ENCODE results near the gene ATRNL1.
"Not testable (repeated sequence)": the region's sequence is repeated elsewhere in the genome, so short reads cannot be mapped to it uniquely, and the experiment has no call there.

Gene ATRNL1

GRCh38 chr10:115503546-115503945 is 410.4 kb downstream of the ATRNL1 start:
- Histone ChIP-seq H3K4me1 (ENCODE audit: control insufficient read depth, insufficient read depth, low read length) (no peaks in the 10 kb centered on the region), H3K36me3 (ENCODE audit: control insufficient read depth, insufficient read depth, low read length) (no peaks in the 10 kb centered on the region), H3K27ac (ENCODE audit: low read depth, low read length) (no peak overlapping the region), H3K27me3 (ENCODE audit: control insufficient read depth, insufficient read depth, low read length) (no peaks in the 10 kb centered on the region), H3K9ac (ENCODE audit: low read length) (no peak overlapping the region), H3K4me3 (ENCODE audit: low read length) (no peak overlapping the region)

DNA sequence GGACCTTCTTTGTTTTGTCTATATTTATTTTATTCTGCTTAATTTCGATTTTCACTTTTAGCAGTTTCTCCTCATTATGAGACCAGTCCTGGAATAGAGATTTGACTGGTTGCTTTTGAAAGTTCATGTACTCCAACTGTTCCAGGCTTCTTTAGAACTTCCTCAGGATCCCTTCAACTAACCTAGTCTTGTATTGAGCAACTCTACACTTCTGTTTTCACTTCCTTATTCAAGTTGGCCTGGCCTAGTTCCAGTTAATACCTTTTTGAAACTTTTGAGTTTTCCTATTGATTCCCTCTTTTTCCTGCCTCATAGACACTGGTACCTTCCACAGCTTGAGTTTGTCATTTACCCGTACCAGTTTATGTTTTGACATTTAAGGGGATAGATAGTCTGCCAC is 421.7 kb downstream of the ATRNL1 start:
- H3K4me1 ChIP-seq (ENCODE audit: control insufficient read depth, insufficient read depth, low read length) = no peaks in the 10 kb centered on the region
- H3K4me3 ChIP-seq (ENCODE audit: low read length) = no peak overlapping the region
- no peaks in the 10 kb centered on the region for H3K27me3 ChIP-seq (ENCODE audit: control insufficient read depth, insufficient read depth, low read length)
- no peak overlapping the region for H3K27ac ChIP-seq (ENCODE audit: low read depth, low read length)
- H3K9ac ChIP-seq (ENCODE audit: low read length) = no peak overlapping the region
- no peaks in the 10 kb centered on the region for H3K36me3 ChIP-seq (ENCODE audit: control insufficient read depth, insufficient read depth, low read length)

- Histone ChIP-seq H3K4me3 (ENCODE audit: low read length) (no peak overlapping the region), H3K9ac (ENCODE audit: low read length) (no peak overlapping the region), H3K4me1 (ENCODE audit: control insufficient read depth, insufficient read depth, low read length) (no peaks in the 10 kb centered on the region), H3K36me3 (ENCODE audit: control insufficient read depth, insufficient read depth, low read length) (no peaks in the 10 kb centered on the region), H3K27me3 (ENCODE audit: control insufficient read depth, insufficient read depth, low read length) (no peaks in the 10 kb centered on the region), H3K27ac (ENCODE audit: low read depth, low read length) (no peak overlapping the region)
These were observed 432.0 kb downstream of the ATRNL1 start for GRCh38 chr10:115525141-115525540.

- H3K4me1 ChIP-seq (ENCODE audit: control insufficient read depth, insufficient read depth, low read length); H3K27ac ChIP-seq (ENCODE audit: low read depth, low read length); H3K27me3 ChIP-seq (ENCODE audit: control insufficient read depth, insufficient read depth, low read length); H3K9ac ChIP-seq (ENCODE audit: low read length); H3K4me3 ChIP-seq (ENCODE audit: low read length); H3K36me3 ChIP-seq (ENCODE audit: control insufficient read depth, insufficient read depth, low read length): not testable (repeated sequence)
These were observed 434.5 kb downstream of the ATRNL1 start for GRCh38 chr10:115527682-115528081.

DNA sequence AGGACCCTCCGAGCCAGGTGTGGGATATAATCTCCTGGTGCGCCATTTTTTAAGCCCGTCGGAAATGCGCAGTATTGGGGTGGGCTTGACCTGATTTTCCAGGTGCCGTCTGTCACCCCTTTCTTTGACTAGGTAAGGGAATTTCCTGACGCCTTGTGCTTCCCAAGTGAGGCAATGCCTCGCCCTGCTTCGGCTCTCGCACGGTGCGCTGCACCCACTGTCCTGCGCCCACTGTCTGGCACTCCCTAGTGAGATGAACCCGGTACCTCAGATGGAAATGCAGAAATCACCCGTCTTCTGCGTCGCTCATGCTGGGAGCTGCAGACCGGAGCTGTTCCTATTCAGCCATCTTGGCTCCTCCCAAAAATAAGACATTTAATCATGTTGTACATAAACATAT is 443.2 kb downstream of the ATRNL1 start:
- not testable (repeated sequence) for H3K9ac ChIP-seq (ENCODE audit: low read length); H3K36me3 ChIP-seq (ENCODE audit: control insufficient read depth, insufficient read depth, low read length); H3K27ac ChIP-seq (ENCODE audit: low read depth, low read length); H3K4me1 ChIP-seq (ENCODE audit: control insufficient read depth, insufficient read depth, low read length); H3K4me3 ChIP-seq (ENCODE audit: low read length); H3K27me3 ChIP-seq (ENCODE audit: control insufficient read depth, insufficient read depth, low read length)

DNA sequence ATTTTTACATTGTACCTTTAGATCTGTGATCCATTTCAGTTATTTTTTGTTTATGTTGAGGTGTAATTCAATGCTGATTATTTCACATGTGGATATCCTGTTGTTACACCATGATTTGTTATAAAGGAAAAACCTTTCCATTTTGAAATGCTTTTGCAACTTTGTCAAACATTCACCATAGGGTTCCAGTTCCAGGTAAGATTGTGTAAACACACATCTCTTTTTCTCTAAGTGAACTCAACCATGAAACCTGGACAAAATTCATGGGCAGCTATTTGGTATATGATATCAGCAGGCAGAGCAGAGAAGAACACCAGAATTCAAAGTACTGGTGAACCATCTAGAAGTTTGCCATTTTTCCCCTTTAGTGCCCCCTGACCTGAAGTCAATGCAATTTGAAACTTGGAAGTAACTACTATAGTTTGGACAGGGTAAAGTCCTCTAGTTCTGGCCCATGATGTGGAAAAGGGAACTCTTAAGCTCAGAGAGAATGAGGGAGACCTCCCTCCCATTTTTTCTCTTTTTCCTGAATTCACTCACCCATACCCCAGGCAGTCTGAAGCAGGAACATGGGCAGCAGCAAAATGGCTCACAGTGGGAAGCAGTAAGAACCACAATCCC is 446.1 kb downstream of the ATRNL1 start:
- Histone ChIP-seq H3K27me3 (ENCODE audit: control insufficient read depth, insufficient read depth, low read length) (no peaks in the 10 kb centered on the region), H3K9ac (ENCODE audit: low read length) (no peak overlapping the region), H3K4me1 (ENCODE audit: control insufficient read depth, insufficient read depth, low read length) (no peaks in the 10 kb centered on the region), H3K27ac (ENCODE audit: low read depth, low read length) (no peak overlapping the region), H3K4me3 (ENCODE audit: low read length) (no peak overlapping the region), H3K36me3 (ENCODE audit: control insufficient read depth, insufficient read depth, low read length) (no peaks in the 10 kb centered on the region)

DNA sequence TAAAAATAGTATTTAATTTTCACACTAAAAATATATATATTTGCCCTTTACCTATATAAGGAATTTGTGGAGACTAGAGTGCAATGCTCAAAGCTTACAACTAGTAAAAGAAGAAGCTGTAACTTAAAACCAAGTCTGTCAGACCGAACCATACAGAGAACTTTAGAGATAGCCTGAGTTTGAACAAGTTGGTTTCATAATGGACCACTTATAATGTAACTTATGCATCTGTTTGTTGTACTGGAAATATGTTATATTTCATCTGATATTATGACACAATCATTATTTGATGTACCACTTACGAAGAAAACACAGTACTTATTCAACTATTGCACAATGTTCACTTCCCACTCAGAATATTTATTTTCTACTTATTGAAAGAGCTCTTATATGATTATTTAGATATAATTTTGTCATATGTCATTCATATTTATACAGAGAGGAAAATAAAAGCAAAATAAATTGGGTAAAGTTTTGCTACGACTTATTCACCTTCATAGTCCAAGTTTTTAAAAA is 462.8 kb downstream of the ATRNL1 start:
- Histone ChIP-seq H3K4me3 (ENCODE audit: low read length) (no peak overlapping the region), H3K27me3 (ENCODE audit: control insufficient read depth, insufficient read depth, low read length) (no peaks in the 10 kb centered on the region), H3K4me1 (ENCODE audit: control insufficient read depth, insufficient read depth, low read length) (no peaks in the 10 kb centered on the region), H3K9ac (ENCODE audit: low read length) (no peak overlapping the region), H3K27ac (ENCODE audit: low read depth, low read length) (no peak overlapping the region), H3K36me3 (ENCODE audit: control insufficient read depth, insufficient read depth, low read length) (no peaks in the 10 kb centered on the region)

DNA sequence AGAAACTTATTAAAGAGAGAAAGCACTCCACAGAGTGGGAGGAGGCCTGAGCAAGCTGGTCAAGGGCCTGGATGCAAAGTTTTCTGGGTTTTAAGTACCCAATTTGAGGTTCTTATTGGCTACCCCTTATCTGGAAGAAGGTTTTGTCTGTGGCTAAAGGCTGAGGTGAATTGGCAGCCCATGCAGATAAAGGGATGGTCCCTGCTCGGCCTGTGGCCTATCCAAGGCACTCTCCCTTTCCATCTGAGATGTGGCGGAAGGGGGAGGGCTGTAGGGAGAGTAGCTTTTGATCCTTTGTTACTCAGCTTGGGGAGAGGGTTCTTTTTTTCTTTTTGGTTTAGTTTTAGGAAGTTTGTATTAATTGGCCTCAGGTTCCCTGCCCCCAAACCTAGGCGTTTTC is 465.1 kb downstream of the ATRNL1 start:
- no peaks in the 10 kb centered on the region for H3K36me3 ChIP-seq (ENCODE audit: control insufficient read depth, insufficient read depth, low read length)
- H3K4me3 ChIP-seq (ENCODE audit: low read length) = no peak overlapping the region
- H3K4me1 ChIP-seq (ENCODE audit: control insufficient read depth, insufficient read depth, low read length) = no peaks in the 10 kb centered on the region
- H3K27me3 ChIP-seq (ENCODE audit: control insufficient read depth, insufficient read depth, low read length) = no peaks in the 10 kb centered on the region
- H3K27ac ChIP-seq (ENCODE audit: low read depth, low read length) = no peak overlapping the region
- H3K9ac ChIP-seq (ENCODE audit: low read length) = no peak overlapping the region

GRCh38 chr10:115566867-115567266 is 473.7 kb downstream of the ATRNL1 start:
- Histone ChIP-seq H3K9ac (ENCODE audit: low read length) (no peak overlapping the region), H3K4me3 (ENCODE audit: low read length) (no peak overlapping the region), H3K27me3 (ENCODE audit: control insufficient read depth, insufficient read depth, low read length) (no peaks in the 10 kb centered on the region), H3K27ac (ENCODE audit: low read depth, low read length) (no peak overlapping the region), H3K4me1 (ENCODE audit: control insufficient read depth, insufficient read depth, low read length) (no peaks in the 10 kb centered on the region), H3K36me3 (ENCODE audit: control insufficient read depth, insufficient read depth, low read length) (no peaks in the 10 kb centered on the region)

GRCh38 chr10:115572740-115573455 is 479.7 kb downstream of the ATRNL1 start:
- Histone ChIP-seq H3K9ac (ENCODE audit: low read length) (no peak overlapping the region), H3K27ac (ENCODE audit: low read depth, low read length) (no peak overlapping the region), H3K4me1 (ENCODE audit: control insufficient read depth, insufficient read depth, low read length) (no peaks in the 10 kb centered on the region), H3K4me3 (ENCODE audit: low read length) (no peak overlapping the region), H3K36me3 (ENCODE audit: control insufficient read depth, insufficient read depth, low read length) (no peaks in the 10 kb centered on the region), H3K27me3 (ENCODE audit: control insufficient read depth, insufficient read depth, low read length) (no peaks in the 10 kb centered on the region)

- Histone ChIP-seq H3K4me1 (ENCODE audit: control insufficient read depth, insufficient read depth, low read length) (no peaks in the 10 kb centered on the region), H3K27me3 (ENCODE audit: control insufficient read depth, insufficient read depth, low read length) (no peaks in the 10 kb centered on the region), H3K27ac (ENCODE audit: low read depth, low read length) (no peak overlapping the region), H3K36me3 (ENCODE audit: control insufficient read depth, insufficient read depth, low read length) (no peaks in the 10 kb centered on the region), H3K4me3 (ENCODE audit: low read length) (no peak overlapping the region), H3K9ac (ENCODE audit: low read length) (no peak overlapping the region)
These were observed 487.1 kb downstream of the ATRNL1 start for GRCh38 chr10:115580239-115580638.

GRCh38 chr10:115593060-115593459 is 499.9 kb downstream of the ATRNL1 start:
- no peaks in the 10 kb centered on the region for H3K27me3 ChIP-seq (ENCODE audit: control insufficient read depth, insufficient read depth, low read length)
- no peaks in the 10 kb centered on the region for H3K4me1 ChIP-seq (ENCODE audit: control insufficient read depth, insufficient read depth, low read length)
- H3K36me3 ChIP-seq (ENCODE audit: control insufficient read depth, insufficient read depth, low read length) = no peaks in the 10 kb centered on the region
- H3K9ac ChIP-seq (ENCODE audit: low read length) = no peak overlapping the region
- H3K4me3 ChIP-seq (ENCODE audit: low read length) = no peak overlapping the region
- H3K27ac ChIP-seq (ENCODE audit: low read depth, low read length) = no peak overlapping the region

DNA sequence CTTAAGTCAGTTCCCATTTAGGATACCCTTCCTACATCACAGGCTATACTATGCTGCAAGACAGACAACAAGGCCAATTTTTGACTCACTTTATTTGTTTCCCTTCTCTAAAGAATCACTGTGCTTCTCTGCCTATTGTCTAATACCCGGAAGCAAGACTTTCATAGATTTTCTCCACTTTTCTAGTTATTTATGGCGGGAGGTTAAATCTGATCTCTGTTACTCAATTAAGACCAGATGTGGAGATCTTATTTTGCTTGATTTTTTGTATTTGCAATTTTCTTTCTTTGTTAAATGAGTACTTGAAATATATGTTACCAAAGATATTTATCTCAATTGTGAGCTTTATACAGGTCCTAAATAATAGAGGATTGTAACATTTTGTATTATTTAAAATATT is 511.5 kb downstream of the ATRNL1 start:
- Histone ChIP-seq H3K4me3 (ENCODE audit: low read length) (no peak overlapping the region), H3K27ac (ENCODE audit: low read depth, low read length) (no peak overlapping the region), H3K27me3 (ENCODE audit: control insufficient read depth, insufficient read depth, low read length) (no peaks in the 10 kb centered on the region), H3K4me1 (ENCODE audit: control insufficient read depth, insufficient read depth, low read length) (no peaks in the 10 kb centered on the region), H3K9ac (ENCODE audit: low read length) (no peak overlapping the region), H3K36me3 (ENCODE audit: control insufficient read depth, insufficient read depth, low read length) (no peaks in the 10 kb centered on the region)
